Activated CD8-positive, alpha-beta memory T cell treated with anti-CD3 and anti-CD28 coated beads for 36 hours (primary cell): ENCODE data around the gene RNF180. TPM values are rescaled to one million over a fixed set of nuclear protein-coding genes. Genes with fewer than 3 reads are reported as not detected.
"Not testable (repeated sequence)": the region's sequence is repeated elsewhere in the genome, so short reads cannot be mapped to it uniquely, and the experiment has no call there.

Experiments
- CTCF ChIA-PET: fragments of 350-600 bp; sonication (Branson Sonifier 250); formaldehyde crosslinking; loops from one replicate; lab custom pipeline; 2021; ENCODE audit warnings: antibody characterized with exemption; lab: Charles Lee
- POLR2A ChIA-PET: fragments of 350-600 bp; sonication (Branson Sonifier 250); formaldehyde crosslinking; loops from one replicate; lab custom pipeline; 2021; ENCODE audit warnings: antibody characterized with exemption; lab: Charles Lee
- total RNA-seq, 2 experiments: library from RNA; stranded (reverse); gene quantifications; one replicate each; pipeline ENCODE4 v1.2.3, GENCODE V29; 2021

RNF180 gene
- total RNA-seq, 2 experiments from 2014 or later = not detected

DNA sequence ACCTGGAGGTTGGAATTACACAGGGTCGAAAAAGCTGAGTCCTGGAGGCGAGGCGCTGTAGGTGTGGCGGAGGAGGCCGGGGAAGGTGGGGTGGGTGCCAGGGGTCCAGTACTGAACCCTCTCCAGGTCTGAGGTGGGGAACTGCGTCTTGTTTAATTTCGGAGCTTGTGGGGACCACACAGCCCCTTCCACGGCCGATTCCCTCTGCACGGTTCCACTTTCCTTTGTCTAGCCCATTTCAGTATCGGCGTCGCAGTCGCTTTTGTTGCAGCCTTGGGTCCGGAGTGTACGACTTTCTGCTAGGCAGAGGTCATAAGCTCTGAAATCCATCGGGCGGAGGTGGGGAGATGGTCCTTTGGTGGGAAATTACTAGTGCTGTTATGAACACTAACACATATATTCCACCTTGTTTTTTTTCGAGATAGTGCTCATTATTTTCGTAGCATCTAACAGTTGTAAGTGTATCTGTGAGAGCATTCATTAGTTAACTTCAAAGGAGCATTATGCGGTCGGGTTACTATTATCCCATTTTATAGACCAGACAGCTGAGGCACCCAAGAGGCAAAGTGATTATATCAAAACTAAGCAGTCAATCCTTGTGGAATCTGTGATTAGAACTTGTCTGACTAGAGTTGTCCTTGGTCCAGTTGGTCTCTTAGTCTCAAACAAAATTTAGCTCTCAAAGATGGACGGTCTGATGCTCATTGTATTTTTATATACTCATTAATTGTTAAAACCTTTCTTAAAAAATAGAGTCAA lies 737 bp downstream of the RNF180 start:
- POLR2A ChIA-PET = interaction anchor here (0.5 kb wide), 1 partner anchor 8 kb away, joined by 3 read pairs; no protein-coding TSS in a partner anchor
- CTCF ChIA-PET = no interaction called here

DNA sequence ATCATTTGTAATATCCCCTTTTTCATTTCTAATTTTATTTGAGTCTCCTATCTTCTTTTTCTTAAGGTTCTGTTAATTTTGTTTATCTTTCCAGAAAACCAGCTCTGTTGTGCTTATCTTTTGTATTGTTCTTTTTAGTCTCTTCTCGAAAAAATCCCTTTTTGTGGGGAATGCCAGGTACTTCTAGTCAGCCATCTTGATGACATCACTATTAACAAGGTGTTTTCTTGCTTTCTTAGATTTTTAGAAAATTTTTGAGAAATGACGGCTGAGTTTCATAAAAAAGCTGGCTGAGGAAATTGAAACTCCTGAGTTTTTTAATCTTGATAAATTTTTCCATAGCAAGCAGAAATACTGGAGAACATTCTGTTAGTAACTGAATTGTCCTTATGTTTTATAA lies 10.7 kb downstream of the RNF180 start:
- ChIA-PET POLR2A (no interaction called here), CTCF (no interaction called here)

DNA sequence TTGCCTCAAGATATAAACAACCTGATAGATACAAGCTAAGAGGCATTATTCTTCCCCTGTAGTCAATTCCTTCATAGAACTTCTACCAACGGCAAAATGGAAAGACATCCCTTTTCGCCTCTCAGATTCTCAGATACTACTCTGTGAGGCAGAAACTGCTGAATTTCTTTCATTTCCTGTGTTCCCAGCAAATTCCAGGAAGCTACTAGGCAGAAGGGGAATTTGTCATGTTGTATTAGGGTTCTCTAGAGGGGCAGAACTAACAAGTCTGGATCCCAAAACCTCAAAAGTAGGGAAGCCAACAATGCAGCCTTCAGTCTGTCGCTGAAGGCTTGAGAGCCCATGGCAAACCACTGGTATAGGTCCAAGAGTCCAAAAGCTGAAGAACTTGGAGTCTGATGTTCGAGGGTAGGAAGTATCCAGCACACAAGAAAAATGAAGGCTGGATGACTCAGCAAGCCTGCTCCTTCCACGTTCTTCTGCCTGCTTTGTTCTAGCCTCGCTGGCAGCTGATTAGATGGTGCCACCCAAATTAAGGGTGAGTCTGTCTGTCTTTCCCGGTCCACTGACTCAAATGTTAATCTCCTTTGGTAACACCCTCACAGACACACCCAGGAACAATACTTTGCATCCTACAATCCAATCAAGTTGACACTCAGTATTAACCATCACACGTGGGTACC lies 15.2 kb downstream of the RNF180 start:
- ChIA-PET CTCF (interaction anchor here (1.5 kb wide), 1 partner anchor 10 kb away, joined by 3 read pairs; no protein-coding TSS in a partner anchor), POLR2A (no interaction called here)

DNA sequence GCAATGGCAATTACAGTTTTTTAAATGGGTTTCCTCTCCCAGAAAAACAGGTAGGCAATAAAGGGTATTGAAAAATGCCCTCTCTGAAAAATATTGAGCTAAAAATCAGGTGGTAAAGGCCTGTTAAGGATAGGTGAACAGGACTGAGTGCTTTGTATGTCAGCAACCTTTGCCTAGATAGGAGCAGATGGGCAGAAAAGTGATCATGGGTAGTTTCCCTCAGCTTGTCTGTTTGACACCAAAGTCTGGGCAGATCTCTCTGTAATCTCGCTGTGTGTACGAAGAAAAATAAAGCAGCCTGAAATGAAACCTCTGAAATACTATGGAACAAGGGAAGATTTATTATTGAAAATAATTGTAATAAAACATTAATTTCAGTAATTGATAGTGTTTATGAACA lies 15.8 kb downstream of the RNF180 start:
- POLR2A ChIA-PET = no interaction called here
- CTCF ChIA-PET = no interaction called here

DNA sequence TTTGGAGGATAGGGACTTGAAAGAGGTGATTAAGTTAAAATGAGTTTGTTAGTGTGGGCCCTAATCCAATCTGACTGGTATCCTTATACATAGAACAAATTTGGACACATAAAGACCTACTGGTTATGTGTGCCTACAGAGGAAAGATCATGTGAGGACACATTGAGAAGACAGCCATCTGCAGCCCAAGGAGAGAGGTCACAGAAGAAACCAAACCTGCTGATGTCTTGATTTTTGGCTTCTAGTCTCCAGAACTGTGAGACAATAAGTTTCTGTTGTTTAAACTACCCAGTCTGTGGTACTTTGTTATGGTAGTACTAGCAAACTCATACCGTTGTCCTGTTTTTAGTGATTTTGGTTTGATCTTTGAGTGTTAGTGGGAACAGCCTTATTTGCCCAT lies 18.3 kb downstream of the RNF180 start:
- CTCF ChIA-PET = no interaction called here
- POLR2A ChIA-PET = no interaction called here

DNA sequence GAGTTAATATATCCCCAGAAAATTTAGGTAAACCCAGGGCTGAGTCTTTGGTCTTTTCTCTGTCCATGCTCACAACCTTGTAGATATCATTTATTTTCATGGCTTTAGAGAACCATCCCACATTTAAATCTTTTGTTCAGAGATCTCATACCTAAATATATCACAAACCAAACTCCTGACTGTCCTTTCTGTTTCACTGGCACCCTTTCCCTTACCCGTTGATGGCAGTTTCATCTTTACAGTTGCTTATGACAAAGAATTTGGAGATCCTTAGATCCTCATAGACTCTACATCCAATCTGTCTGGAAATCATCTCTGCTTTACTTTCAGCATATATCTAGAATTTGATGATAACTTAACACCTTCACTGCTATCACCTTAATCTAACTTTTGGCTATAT lies 19.2 kb downstream of the RNF180 start:
- ChIA-PET POLR2A (no interaction called here), CTCF (no interaction called here)

DNA sequence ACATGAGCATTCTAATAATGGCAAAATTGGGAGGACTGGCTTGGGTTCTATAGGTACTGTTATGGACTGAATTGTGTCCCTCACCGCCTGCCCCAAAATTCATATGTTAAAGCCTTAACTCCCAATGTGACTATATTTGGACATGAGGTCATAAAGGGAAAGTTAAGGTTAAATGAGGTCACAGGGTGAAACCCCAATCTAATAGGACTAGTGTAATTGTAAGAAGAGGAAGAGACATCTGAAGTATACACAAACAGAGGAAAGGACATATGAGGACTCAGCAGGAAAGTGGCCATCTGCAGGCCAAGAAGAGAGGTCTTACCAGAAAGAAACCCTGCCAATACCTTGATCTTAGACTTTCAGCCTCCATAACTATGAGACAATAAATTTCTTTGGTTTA lies 23.1 kb downstream of the RNF180 start:
- CTCF ChIA-PET = no interaction called here

DNA sequence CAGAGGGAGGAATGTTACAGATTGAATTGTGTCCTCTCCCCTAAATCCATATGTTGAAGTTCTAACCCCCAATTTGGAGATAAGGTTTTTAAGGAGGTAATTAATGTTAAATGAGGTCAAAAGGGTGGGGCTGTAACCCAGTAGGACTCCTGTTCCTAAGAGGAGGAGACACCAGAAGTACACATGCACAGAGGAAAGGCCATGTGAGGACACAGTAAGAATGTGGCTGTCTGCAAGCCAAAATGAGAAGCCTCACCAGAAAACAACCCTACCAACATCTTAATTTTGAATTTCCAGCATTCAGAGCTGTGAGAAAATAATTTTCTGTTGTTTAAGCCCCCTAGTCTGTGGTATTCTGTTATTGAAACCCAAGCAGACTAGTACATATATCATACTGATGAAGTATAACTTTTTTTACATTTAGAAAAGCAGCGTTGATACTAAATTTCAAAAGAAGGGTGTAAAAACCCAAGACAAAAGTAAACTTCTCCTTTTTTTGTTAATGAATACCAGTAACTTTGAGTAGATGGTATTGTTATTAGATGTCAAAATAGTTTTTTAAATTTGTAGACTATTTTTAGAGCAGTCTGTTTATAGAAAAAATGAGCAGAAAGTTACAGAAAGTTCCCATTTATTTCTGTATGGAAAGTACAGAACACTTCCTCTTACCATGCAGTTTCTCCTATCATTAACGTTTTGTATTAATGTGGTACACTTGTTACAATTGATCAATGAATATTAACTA lies 25.1 kb downstream of the RNF180 start:
- ChIA-PET CTCF (no interaction called here), POLR2A (no interaction called here)

More for the DNA sequence above, 23.1 kb downstream of the RNF180 start:
- POLR2A ChIA-PET = no interaction called here

DNA sequence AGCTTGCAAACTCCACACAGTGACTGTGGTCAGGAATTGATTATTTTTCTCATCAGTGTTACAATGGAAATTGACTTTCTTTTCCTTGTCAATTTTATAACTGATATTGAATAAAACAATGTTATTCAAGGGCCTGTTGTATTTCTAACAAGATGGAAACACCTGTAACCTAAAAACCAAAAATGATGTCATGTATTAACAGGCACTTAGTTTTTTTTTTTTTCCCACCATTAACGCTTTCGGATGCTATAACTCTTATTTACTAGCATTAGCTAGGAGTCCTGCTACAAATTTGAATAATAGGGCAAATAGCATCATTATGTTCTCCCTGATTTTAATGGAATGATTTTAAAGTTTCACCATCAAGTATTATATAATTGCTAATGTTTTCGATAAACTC lies 30.3 kb downstream of the RNF180 start:
- ChIA-PET CTCF (no interaction called here), POLR2A (no interaction called here)

DNA sequence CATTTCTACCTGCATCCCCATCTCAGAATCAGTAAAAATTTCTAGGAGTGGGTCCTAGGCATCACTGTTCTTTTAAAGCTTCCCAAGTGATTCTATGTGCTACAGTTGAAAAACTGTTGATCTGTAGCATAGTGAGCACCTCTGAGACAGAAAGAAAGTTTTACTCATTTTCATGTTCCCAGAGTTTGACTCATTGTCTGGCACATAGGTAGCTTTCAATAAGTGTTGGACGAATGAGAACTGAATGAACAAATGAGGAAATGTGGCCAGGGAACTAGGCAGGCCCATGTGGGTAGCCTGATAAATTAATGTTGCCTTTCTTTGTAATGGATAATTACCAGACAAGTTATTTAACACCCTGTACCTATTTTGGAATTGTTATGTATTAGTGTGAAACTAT lies 33.8 kb downstream of the RNF180 start:
- ChIA-PET CTCF (no interaction called here), POLR2A (no interaction called here)

DNA sequence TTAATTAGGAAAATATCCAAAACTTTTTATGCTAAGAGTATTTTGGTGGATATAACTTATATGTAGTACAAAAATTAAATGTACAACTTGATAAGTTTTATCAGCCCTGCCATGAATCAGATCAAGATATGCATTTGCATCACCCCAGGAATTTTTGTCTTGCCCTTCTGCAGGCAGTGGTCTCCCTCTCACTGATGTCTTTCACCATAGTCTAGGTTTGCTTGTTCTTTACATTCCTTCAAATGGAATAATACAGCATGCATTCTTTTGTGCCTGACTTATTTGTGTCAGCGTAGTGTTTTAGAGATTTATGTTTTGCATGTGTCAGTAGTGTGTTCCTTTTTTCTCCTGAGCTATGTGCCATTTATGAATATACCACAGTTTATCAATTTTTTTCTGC lies 36.4 kb downstream of the RNF180 start:
- ChIA-PET CTCF (no interaction called here), POLR2A (no interaction called here)

DNA sequence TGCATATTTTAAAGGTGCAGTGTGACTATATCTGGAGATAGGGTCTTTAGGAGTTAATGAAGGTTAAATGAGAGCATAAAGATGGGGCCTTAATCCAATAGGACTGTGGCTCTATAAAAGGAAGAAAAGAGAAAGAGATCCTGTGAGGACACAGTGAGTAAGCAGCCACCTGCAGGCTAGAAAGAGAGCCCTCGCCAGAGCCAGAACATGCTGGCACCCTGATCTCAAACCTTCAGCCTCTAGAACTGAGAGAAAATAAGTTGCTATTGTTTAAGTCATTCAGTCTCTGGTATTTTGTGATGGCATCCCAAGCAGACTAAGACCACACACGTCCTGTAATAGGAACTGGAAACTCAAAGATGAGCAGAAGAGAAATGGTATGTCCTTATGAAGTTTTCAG lies 41.0 kb downstream of the RNF180 start:
- ChIA-PET CTCF (no interaction called here), POLR2A (no interaction called here)

DNA sequence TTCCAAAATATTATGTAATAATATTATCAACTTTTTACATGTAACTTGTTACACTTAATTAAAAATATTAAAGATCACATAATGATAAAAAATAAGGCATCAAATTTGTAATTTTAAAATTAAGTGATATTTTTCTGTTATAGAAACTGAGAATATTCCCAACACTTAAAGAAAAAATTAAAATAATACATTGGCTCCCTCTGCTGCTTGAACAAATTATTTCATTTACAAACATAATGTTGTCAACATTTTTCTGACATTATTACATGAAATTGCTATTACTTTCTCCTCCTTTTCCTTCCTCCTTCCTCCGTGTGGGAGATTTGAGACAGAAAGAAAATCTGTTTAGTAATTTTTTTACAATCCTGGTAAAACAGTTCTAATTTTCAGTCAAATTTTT lies 42.3 kb downstream of the RNF180 start:
- ChIA-PET CTCF (no interaction called here), POLR2A (no interaction called here)

DNA sequence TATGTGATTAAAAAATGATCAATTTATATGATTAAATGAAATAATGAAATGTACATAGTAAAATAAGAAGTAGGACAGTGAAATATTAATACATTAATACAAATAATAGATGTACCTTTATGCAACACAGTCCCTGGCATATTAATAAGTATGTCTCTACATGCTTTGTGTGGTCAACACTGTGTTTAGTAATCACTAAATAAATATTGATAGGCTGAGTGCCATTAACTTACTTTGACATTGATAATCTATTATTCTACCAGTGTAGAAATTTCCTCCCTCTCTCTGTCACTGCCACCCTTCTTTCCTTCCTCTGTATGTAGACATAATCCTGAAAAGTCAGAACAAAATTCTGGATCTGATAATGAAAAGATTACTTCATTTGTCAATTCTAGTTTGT lies 43.7 kb downstream of the RNF180 start:
- ChIA-PET CTCF (no interaction called here), POLR2A (no interaction called here)

DNA sequence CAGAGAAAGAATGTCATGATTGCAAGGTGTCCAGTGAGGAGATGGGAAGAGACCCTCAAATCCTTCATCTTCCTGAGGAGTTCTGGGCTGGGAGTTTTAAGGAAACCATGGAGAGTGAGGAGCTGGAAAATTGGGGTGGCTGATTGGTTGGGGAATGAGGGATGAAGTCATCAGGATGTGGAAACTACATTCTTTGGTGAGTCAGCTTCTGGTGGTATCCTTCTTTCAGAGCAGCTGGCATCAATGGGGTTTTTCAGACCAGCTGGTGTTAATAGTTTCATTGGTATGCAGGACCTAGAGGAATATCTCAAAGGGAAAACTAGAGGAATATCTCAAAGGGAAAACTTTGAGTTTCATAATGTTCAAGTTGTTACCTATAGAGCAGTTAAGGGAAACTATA lies 45.2 kb downstream of the RNF180 start:
- POLR2A ChIA-PET = no interaction called here
- CTCF ChIA-PET = no interaction called here

DNA sequence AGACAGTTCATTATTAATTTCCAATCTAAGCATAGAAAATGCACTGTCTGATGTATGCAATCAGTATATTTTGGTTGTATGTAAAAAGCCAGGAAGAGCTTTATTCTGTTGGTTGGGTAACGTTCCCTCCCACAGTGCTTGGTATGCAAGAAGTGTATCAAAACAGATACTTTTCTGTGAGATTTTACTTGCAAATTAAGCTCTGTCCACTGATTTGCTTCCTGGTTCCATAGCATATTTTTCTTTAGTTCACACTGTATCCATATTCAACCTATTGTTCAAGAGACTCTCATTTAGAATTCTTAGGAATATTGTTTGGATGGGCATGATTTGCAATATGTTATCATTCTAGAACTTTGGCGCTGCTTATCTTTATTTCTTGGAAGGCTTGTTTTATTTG lies 47.4 kb downstream of the RNF180 start:
- CTCF ChIA-PET = no interaction called here
- POLR2A ChIA-PET = no interaction called here

DNA sequence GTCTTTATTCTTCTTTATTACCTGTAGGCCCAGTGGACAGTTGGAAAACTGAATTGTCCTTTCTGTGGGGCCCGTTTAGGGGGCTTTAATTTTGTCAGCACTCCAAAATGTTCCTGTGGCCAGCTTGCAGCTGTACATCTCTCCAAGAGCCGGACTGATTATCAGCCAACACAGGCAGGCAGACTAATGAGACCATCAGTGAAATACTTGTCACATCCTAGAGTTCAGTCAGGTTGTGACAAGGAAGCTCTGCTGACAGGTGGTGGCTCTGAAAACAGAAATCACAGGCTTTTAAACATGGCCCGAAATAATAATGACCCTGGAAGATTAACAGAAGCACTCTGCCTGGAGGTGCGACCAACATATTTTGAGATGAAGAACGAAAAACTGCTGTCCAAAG lies 47.9 kb downstream of the RNF180 start:
- POLR2A ChIA-PET = no interaction called here
- CTCF ChIA-PET = no interaction called here

DNA sequence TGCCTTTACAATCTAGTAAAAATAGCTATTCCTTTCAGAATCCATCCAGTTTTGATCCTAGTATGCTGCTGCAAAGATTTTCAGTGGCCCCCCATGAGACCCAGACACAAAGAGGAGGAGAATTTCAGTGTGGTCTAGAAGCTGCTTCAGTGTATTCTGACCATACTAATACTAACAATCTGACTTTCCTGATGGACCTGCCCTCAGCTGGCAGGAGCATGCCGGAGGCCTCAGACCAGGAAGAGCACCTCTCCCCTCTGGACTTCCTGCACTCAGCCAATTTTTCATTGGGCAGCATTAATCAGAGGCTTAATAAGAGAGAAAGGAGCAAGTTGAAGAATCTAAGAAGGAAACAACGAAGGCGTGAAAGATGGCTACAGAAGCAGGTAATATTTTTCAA lies 48.5 kb downstream of the RNF180 start:
- CTCF ChIA-PET = no interaction called here

DNA sequence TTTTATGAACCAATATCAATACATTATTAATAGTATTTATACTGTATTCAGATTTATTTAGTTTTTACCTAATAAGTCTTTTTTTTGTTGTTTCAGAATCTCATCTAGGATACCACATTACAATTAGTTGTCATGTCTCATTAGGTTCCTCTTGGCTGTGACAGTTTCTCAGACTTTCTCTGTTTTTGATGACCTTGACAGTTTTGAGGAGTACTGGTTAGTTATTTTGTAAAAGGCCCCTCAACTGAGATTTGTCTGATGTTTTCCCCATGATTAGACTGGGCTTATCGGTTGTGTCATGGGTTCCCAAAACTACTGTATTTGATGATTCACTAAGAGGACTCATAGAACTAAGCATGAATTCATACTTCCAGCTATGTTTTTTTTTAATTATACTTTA lies 56.3 kb downstream of the RNF180 start:
- ChIA-PET POLR2A (no interaction called here), CTCF (no interaction called here)

More for the DNA sequence above, 48.5 kb downstream of the RNF180 start:
- POLR2A ChIA-PET = no interaction called here

DNA sequence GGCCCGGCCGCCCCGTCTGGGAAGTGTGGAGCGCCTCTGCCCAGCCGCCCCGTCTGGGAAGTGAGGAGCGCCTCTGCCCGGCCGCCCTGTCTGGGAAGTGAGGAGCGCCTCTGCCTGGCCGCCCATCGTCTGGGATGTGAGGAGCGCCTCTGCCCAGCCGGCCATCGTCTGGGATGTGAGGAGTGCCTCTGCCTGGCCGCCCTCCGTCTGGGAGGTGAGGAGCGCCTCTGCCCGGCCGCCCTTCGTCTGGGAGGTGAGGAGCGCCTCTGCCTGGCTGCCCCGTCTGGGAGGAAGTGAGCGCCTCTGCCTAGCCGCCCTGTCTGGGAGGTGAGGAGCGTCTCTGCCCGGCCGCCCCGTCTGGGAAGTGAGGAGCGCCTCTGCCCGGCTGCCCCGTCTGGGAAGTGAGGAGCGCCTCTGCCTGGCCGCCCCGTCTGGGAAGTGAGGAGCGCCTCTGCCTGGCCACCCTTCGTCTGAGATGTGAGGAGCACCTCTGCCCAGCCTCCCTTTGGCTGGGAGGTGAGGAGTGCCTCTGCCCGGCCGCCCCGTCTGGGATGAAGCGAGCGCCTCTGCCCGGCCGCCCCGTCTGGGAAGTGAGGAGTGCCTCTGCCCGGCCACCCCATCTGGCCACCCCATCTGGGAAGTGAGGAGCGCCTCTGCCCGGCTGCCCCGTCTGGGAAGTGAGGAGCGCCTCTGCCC lies 59.8 kb downstream of the RNF180 start:
- CTCF ChIA-PET = interaction anchor here (1.7 kb wide), 1 partner anchor 7 kb away, joined by 5 read pairs; no protein-coding TSS in a partner anchor
- POLR2A ChIA-PET = not testable (repeated sequence)
